B cell (primary cell): Measurements from ENCODE around the gene PLEKHM2. TPM values are rescaled to one million over a fixed set of nuclear protein-coding genes. Genes with fewer than 3 reads are reported as not detected.

Source experiments
- ATAC-seq: fragments of 200-7000 bp; cut with Tn5 transposase; one replicate; pipeline ENCODE4 v1.10.0; 2021; ENCODE audit warnings: low read depth, mild to moderate bottlenecking, moderate number of reproducible peaks, moderate library complexity
- CTCF ChIA-PET: fragments of 350-600 bp; sonication (Branson Sonifier 250); formaldehyde crosslinking; loops from one replicate; lab custom pipeline; 2021; ENCODE audit warnings: antibody characterized with exemption, inconsistent platforms; lab: Charles Lee
- POLR2A ChIA-PET: fragments of 350-600 bp; sonication (Branson Sonifier 250); formaldehyde crosslinking; loops from one replicate; lab custom pipeline; 2021; ENCODE audit warnings: antibody characterized with exemption; lab: Charles Lee
- DNase-seq: peaks from one replicate; pipeline ENCODE4 v3.0.0; 2013
- H2AFZ ChIP-seq: 2 replicates; pipeline ENCODE4 v1.6.1; 2012; ENCODE audit warnings: mild to moderate bottlenecking, low read depth, low read length; ENCODE audit not compliant: insufficient read depth, poor library complexity, severe bottlenecking
- H3K27ac ChIP-seq, 2 donors: 1 replicate in 1 of 2; 2 replicates in 1 of 2; pipeline ENCODE4 v1.5.1; 2012 to 2013; ENCODE audit warnings: low read length in 2 of 2, mild to moderate bottlenecking in 2 of 2, moderate library complexity in 1 of 2
- H3K27me3 ChIP-seq, 4 experiments: fragments of 200-600 bp in 1 of 4; sonication (generic) in 1 of 4; replicated peaks in 1 of 4; 1 replicate in 2 of 4; 2 replicates in 2 of 4; pipeline versions ENCODE4 v1.6.1 to v1.7.0; 2013 to 2016; ENCODE audit warnings: low read length in 3 of 4, mild to moderate bottlenecking in 2 of 4, mixed read lengths in 1 of 4, moderate library complexity in 1 of 4; ENCODE audit not compliant: insufficient read depth in 4 of 4, control insufficient read depth in 3 of 4; ENCODE audit errors: control extremely low read depth in 1 of 4
- H3K36me3 ChIP-seq, 2 experiments: replicated peaks in 1 of 2; 1 replicate in 1 of 2; 2 replicates in 1 of 2; pipeline versions ENCODE4 v1.6.1 to v1.7.1; 2013; ENCODE audit warnings: low read length in 1 of 2; ENCODE audit not compliant: insufficient read depth in 2 of 2, control insufficient read depth in 1 of 2; ENCODE audit errors: control extremely low read depth in 1 of 2, extremely low read depth in 1 of 2
- H3K4me1 ChIP-seq, 2 donors: fragments of 200-600 bp in 1 of 2; sonication (generic) in 1 of 2; 1 replicate in 1 of 2; 2 replicates in 1 of 2; pipeline versions ENCODE4 v1.5.1 to v1.6.1; 2013 to 2017; ENCODE audit warnings: low read length in 2 of 2; ENCODE audit not compliant: control insufficient read depth in 2 of 2, insufficient read depth in 2 of 2
- H3K4me2 ChIP-seq: replicated peaks from 2 replicates; pipeline ENCODE3; 2012; ENCODE audit warnings: mild to moderate bottlenecking, low read depth, low read length; ENCODE audit not compliant: poor library complexity, severe bottlenecking
- H3K4me3 ChIP-seq, 5 experiments: fragments of 200-600 bp in 1 of 5; sonication (generic) in 1 of 5; 1 replicate in 3 of 5; 2 replicates in 2 of 5; pipeline versions ENCODE4 v1.5.1 to v1.7.0; 2011 to 2016; ENCODE audit warnings: low read length in 4 of 5, mild to moderate bottlenecking in 4 of 5, low read depth in 2 of 5, control low read depth in 1 of 5, moderate library complexity in 1 of 5; ENCODE audit not compliant: insufficient read depth in 1 of 5; ENCODE audit errors: control extremely low read depth in 1 of 5, extremely low read depth in 1 of 5
- H3K79me2 ChIP-seq: fragments of 200-600 bp; sonication (generic); one replicate; pipeline ENCODE4 v1.6.0; 2016; ENCODE audit warnings: low read length; ENCODE audit not compliant: control insufficient read depth, insufficient read depth
- H3K9ac ChIP-seq: fragments of 200-600 bp; sonication (generic); 2 replicates; pipeline ENCODE4 v1.6.1; 2017; ENCODE audit warnings: mild to moderate bottlenecking, low read length, moderate library complexity
- H3K9me3 ChIP-seq, 3 donors: one replicate each; pipeline versions ENCODE4 v1.6.1 to v1.7.1; 2013; ENCODE audit warnings: low read length in 2 of 3; ENCODE audit not compliant: control insufficient read depth in 2 of 3, insufficient read depth in 1 of 3; ENCODE audit errors: control extremely low read depth in 1 of 3
- H4K20me1 ChIP-seq: 2 replicates; pipeline ENCODE4 v1.6.0; 2012; ENCODE audit warnings: mild to moderate bottlenecking, low read length; ENCODE audit not compliant: insufficient read depth, control insufficient read depth, poor library complexity, severe bottlenecking
- H3K27ac Mint-ChIP-seq: one replicate; pipeline ENCODE4 v1.8.0; 2021; ENCODE audit warnings: mixed read lengths
- H3K27me3 Mint-ChIP-seq: one replicate; pipeline ENCODE4 v1.8.0; 2021; ENCODE audit warnings: mixed read lengths
- H3K4me1 Mint-ChIP-seq: one replicate; pipeline ENCODE4 v1.8.0; 2021; ENCODE audit warnings: mixed read lengths
- H3K4me3 Mint-ChIP-seq: one replicate; pipeline ENCODE4 v1.8.0; 2021; ENCODE audit warnings: mixed read lengths
- H3K9me3 Mint-ChIP-seq: one replicate; pipeline ENCODE4 v1.8.0; 2022; ENCODE audit warnings: mixed read lengths; ENCODE audit not compliant: insufficient read depth
- CTCF ChIP-seq: fragments of 200-600 bp; IDR thresholded peaks from one replicate; pipeline ENCODE4 v1.8.0; 2022; ENCODE audit warnings: antibody characterized with exemption, mild to moderate bottlenecking
- EZH2 ChIP-seq: IDR thresholded peaks from 2 replicates; pipeline ENCODE4 v1.6.1; 2012; ENCODE audit warnings: borderline replicate concordance, low read depth, mild to moderate bottlenecking, moderate library complexity, low read length; ENCODE audit not compliant: insufficient read depth, poor library complexity, severe bottlenecking
- WGBS: methylation state at CpG from one replicate; pipeline ENCODE4 v1.1.5; 2013; ENCODE audit warnings: missing lambda C conversion rate; ENCODE audit not compliant: insufficient coverage; 5-methylcytosine and 5-hydroxymethylcytosine counted together
- intact Hi-C: fragments of 100-400 bp; cut with micrococcal nuclease; formaldehyde crosslinking; loops from one replicate; pipeline ENCODE4 v1.10.0; 2022
- polyA plus RNA-seq: library from polyadenylated mRNA; depleted of rRNA; stranded (reverse); fragments of >200 nt; gene quantifications from 2 replicates; pipeline ENCODE4 v1.2.3, GENCODE V29; 2012
- total RNA-seq, 2 donors: library from RNA; stranded (reverse); fragments of 120-200 nt in 1 of 2; gene quantifications; 1 replicate in 1 of 2; 2 replicates in 1 of 2; pipeline versions ENCODE4 v1.2.3 to v1.2.4, GENCODE V29; 2013 to 2022

Gene PLEKHM2
- total and polyA plus RNA-seq, 2 donors (not counting 1 experiment from before 2014, with no cell fraction given) = 99.7 to 120 TPM

- POLR2A ChIA-PET = interaction anchor here (0.5 kb wide), 1 partner anchor 32 kb away, joined by 13 read pairs; no protein-coding TSS in a partner anchor
- intact Hi-C loops = no loop called here
- Mint-ChIP-seq H3K27me3 (peaks cover 49% of the 10 kb centered on the region), H3K4me3 (peak overlapping the region; percentile 63), H3K4me1 (peaks cover 24% of the 10 kb centered on the region), H3K27ac (no peak overlapping the region), H3K9me3 (no peaks in the 10 kb centered on the region)
- H3K27me3 ChIP-seq = peaks cover 0 to 51% (median 29%) of the 10 kb centered on the region in 4 experiments
- H3K9me3 ChIP-seq = peaks cover 0 to 10% (median 0%) of the 10 kb centered on the region in 3 donors
- no peaks in the 10 kb centered on the region for H3K36me3 ChIP-seq
- no peak for ATAC-seq
- CTCF ChIA-PET = interaction anchor here (1.6 kb wide), 1 partner anchor 18 kb away, joined by 6 read pairs; no protein-coding TSS in a partner anchor
- peak overlapping the region; percentile 35 for H3K9ac ChIP-seq
- no peaks in the 10 kb centered on the region for H4K20me1 ChIP-seq
- H3K4me1 ChIP-seq = peaks cover 20 to 25% of the 10 kb centered on the region in 2 donors
- H3K27ac ChIP-seq = no peak overlapping the region
- 5% methylated on average over 56 of the region's 58 CpGs for WGBS
- H3K4me2 ChIP-seq = peak overlapping the region; percentile 78
- no peak overlapping the region for H2AFZ ChIP-seq
- peak; percentile 36 for DNase-seq
- no peak for TF ChIP-seq CTCF
- peak; percentile 90 for TF ChIP-seq EZH2
- H3K79me2 ChIP-seq = no peaks in the 10 kb centered on the region
- H3K4me3 ChIP-seq = peak overlapping the region in 3 of 5 experiments; percentile 15 to 42 (median 25)
Observed at GRCh38 chr1:15758953-15759661, 75.0 kb downstream of the PLEKHM2 start.
